WTC11 (cell line): Measurements from ENCODE around the gene AKAP11. TPM values are rescaled to one million over a fixed set of nuclear protein-coding genes. Genes with fewer than 3 reads are reported as not detected.

Experiments used
- ATAC-seq: fragments of 200-7000 bp; cut with Tn5 transposase; 2 replicates; pipeline ENCODE4 v1.10.0; 2021; ENCODE audit warnings: mild to moderate bottlenecking, moderate library complexity
- CTCF ChIA-PET: fragments of 300-600 bp; sonication (Branson Sonifier 250); formaldehyde crosslinking; loops from one replicate; lab custom pipeline; 2021; ENCODE audit warnings: antibody characterized with exemption; lab: Charles Lee
- POLR2A ChIA-PET: fragments of 350-600 bp; sonication (Branson Sonifier 250); formaldehyde crosslinking; loops from one replicate; lab custom pipeline; 2021; ENCODE audit warnings: antibody characterized with exemption; lab: Charles Lee
- DNase-seq: peaks from one replicate; pipeline ENCODE4 v3.0.0; 2021; ENCODE audit warnings: low spot score
- H3K27ac Mint-ChIP-seq: 2 replicates; pipeline ENCODE4 v1.8.0; 2021; ENCODE audit warnings: mixed read lengths
- H3K27me3 Mint-ChIP-seq: 2 replicates; pipeline ENCODE4 v1.8.0; 2021; ENCODE audit warnings: low read depth, mild to moderate bottlenecking, moderate library complexity, mixed read lengths
- H3K36me3 Mint-ChIP-seq: 2 replicates; pipeline ENCODE4 v1.8.0; 2021; ENCODE audit warnings: mixed read lengths
- H3K4me1 Mint-ChIP-seq: 2 replicates; pipeline ENCODE4 v1.8.0; 2022; ENCODE audit warnings: mixed read lengths
- H3K4me3 Mint-ChIP-seq: 2 replicates; pipeline ENCODE4 v1.8.0; 2021; ENCODE audit warnings: mild to moderate bottlenecking, moderate library complexity, mixed read lengths
- H3K9me3 Mint-ChIP-seq: 2 replicates; pipeline ENCODE4 v1.8.0; 2021; ENCODE audit warnings: mixed read lengths
- EMX1 ChIP-seq: fragments of 250-450 bp; sonication (Bioruptor Pico); IDR thresholded peaks from 2 replicates; pipeline ENCODE4 v1.8.0; 2021; ENCODE audit warnings: mild to moderate bottlenecking
- ESRRA ChIP-seq: sonication (generic); formaldehyde crosslinking; IDR thresholded peaks from 2 replicates; pipeline ENCODE4 v1.8.1; 2022; ENCODE audit warnings: mild to moderate bottlenecking, missing genetic modification reagents, borderline replicate concordance
- FOXJ3 ChIP-seq: sonication (generic); formaldehyde crosslinking; IDR thresholded peaks from 2 replicates; pipeline ENCODE4 v1.9.0; 2021; ENCODE audit warnings: missing genetic modification reagents, mild to moderate bottlenecking, borderline replicate concordance
- GRHL2 ChIP-seq: fragments of 250-450 bp; sonication (Bioruptor Pico); IDR thresholded peaks from 2 replicates; pipeline ENCODE4 v1.8.0; 2022; ENCODE audit warnings: mild to moderate bottlenecking, moderate library complexity; ENCODE audit not compliant: insufficient replicate concordance, severe bottlenecking
- MYBL2 ChIP-seq: sonication (generic); formaldehyde crosslinking; IDR thresholded peaks from 2 replicates; pipeline ENCODE4 v1.8.1; 2023; ENCODE audit warnings: mild to moderate bottlenecking, moderate library complexity, missing genetic modification reagents
- NR1H2 ChIP-seq: sonication (generic); formaldehyde crosslinking; IDR thresholded peaks from 2 replicates; pipeline ENCODE4 v1.9.0; 2021; ENCODE audit warnings: mild to moderate bottlenecking, moderate library complexity, missing genetic modification reagents
- NR2C2 ChIP-seq: sonication (generic); formaldehyde crosslinking; IDR thresholded peaks from 2 replicates; pipeline ENCODE4 v1.8.0; 2022; ENCODE audit warnings: mild to moderate bottlenecking, missing genetic modification reagents
- TEAD1 ChIP-seq: sonication (generic); formaldehyde crosslinking; IDR thresholded peaks from 2 replicates; pipeline ENCODE4 v1.8.0; 2022; ENCODE audit warnings: mild to moderate bottlenecking, missing genetic modification reagents
- TEAD4 ChIP-seq: sonication (generic); formaldehyde crosslinking; IDR thresholded peaks from 2 replicates; pipeline ENCODE4 v1.8.0; 2022; ENCODE audit warnings: mild to moderate bottlenecking, missing genetic modification reagents
- ZNF416 ChIP-seq: fragments of 250-450 bp; sonication (Bioruptor Pico); IDR thresholded peaks from 2 replicates; pipeline ENCODE4 v1.9.0; 2021; ENCODE audit warnings: mild to moderate bottlenecking, inconsistent platforms
- total RNA-seq: library from RNA; stranded (reverse); gene quantifications from 3 replicates; pipeline ENCODE4 v1.2.3, GENCODE V29; 2021
- TF ChIP-seq, protein P1 (sequence below): fragments of 250-450 bp; sonication (Bioruptor Pico); conservative IDR thresholded peaks from 2 replicates; pipeline ENCODE4 v1.9.0; 2021; ENCODE audit warnings: mild to moderate bottlenecking
- TF ChIP-seq, protein P2 (sequence below): sonication (generic); formaldehyde crosslinking; IDR thresholded peaks from 2 replicates; pipeline ENCODE4 v1.8.0; 2023; ENCODE audit warnings: missing genetic modification reagents, mild to moderate bottlenecking, borderline replicate concordance
- TF ChIP-seq, protein P3 (sequence below): sonication (generic); formaldehyde crosslinking; IDR thresholded peaks from 2 replicates; pipeline ENCODE4 v1.8.1; 2023; ENCODE audit warnings: mild to moderate bottlenecking, moderate library complexity, missing genetic modification reagents
- TF ChIP-seq, protein P4 (sequence below): fragments of 250-450 bp; sonication (Bioruptor Pico); IDR thresholded peaks from 2 replicates; pipeline ENCODE4 v2.1.2; 2022; ENCODE audit warnings: mild to moderate bottlenecking, moderate library complexity
- TF ChIP-seq, protein P5 (sequence below): sonication (generic); formaldehyde crosslinking; IDR thresholded peaks from 2 replicates; pipeline ENCODE4 v1.8.0; 2023; ENCODE audit warnings: mild to moderate bottlenecking, missing genetic modification reagents
- TF ChIP-seq, protein P6 (sequence below): sonication (generic); formaldehyde crosslinking; IDR thresholded peaks from 2 replicates; pipeline ENCODE4 v1.8.1; 2023; ENCODE audit warnings: mild to moderate bottlenecking, missing genetic modification reagents, borderline replicate concordance
- TF ChIP-seq, protein P7 (sequence below): sonication (generic); formaldehyde crosslinking; IDR thresholded peaks from 2 replicates; pipeline ENCODE4 v1.8.0; 2022; ENCODE audit warnings: mild to moderate bottlenecking, missing genetic modification reagents

AKAP11 gene
- total RNA-seq, 1 experiment from 2014 or later, result 16.7 TPM

DNA sequence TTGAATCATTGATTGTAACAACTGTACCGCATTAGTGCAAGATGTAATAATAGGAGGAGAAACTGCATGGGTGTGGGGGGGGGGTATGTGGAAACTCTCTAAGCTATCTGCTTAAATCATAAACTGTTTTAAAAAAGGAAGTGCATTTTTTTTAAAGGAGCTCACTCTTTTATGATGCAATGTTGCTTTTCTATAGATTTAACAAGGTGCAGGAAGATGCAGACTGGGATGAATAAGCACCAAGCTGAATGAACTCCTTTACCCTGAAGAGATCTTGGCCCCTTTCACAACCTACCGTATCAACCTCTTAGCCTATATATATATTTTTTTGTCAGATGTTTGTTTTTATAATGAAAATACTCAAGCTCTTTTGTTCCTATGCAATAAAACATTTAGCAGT lies 95.9 kb downstream of the AKAP11 start (continued):
- TF ChIP-seq, protein P1, sequence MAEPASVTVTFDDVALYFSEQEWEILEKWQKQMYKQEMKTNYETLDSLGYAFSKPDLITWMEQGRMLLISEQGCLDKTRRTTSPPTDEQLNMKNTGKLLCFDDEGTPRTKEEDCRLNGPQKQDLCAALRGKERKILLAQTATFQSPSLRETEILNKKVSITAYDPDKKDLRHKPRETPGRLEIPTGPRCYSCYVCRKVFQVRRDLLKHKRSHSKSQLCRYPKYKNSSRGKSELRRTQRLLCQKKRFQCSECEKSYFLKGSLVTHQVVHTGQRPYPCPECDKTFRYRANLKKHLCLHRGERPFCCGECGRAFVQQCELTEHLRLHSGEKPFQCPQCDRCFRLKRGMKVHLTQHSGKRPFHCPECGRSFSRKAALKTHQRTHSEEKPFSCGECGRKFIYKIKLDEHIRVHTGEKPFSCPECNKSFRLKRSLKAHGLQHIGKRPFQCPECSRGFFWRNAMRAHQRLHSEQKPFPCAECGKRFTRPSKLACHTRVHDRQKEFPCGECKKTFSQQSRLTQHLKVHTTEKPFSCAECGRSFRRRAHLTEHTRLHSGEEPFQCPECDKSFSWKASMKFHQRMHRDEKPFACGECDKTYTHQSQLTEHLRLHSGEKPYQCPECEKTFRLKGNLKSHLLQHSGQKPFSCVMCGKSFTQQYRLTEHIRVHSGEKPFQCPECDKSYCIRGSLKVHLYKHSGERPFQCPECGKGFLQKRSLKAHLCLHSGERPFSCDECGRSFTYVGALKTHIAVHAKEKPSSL, result no peak
- TF ChIP-seq ZNF416 (CRISPR knock-in tag), result no peak
- TF ChIP-seq, protein P2, sequence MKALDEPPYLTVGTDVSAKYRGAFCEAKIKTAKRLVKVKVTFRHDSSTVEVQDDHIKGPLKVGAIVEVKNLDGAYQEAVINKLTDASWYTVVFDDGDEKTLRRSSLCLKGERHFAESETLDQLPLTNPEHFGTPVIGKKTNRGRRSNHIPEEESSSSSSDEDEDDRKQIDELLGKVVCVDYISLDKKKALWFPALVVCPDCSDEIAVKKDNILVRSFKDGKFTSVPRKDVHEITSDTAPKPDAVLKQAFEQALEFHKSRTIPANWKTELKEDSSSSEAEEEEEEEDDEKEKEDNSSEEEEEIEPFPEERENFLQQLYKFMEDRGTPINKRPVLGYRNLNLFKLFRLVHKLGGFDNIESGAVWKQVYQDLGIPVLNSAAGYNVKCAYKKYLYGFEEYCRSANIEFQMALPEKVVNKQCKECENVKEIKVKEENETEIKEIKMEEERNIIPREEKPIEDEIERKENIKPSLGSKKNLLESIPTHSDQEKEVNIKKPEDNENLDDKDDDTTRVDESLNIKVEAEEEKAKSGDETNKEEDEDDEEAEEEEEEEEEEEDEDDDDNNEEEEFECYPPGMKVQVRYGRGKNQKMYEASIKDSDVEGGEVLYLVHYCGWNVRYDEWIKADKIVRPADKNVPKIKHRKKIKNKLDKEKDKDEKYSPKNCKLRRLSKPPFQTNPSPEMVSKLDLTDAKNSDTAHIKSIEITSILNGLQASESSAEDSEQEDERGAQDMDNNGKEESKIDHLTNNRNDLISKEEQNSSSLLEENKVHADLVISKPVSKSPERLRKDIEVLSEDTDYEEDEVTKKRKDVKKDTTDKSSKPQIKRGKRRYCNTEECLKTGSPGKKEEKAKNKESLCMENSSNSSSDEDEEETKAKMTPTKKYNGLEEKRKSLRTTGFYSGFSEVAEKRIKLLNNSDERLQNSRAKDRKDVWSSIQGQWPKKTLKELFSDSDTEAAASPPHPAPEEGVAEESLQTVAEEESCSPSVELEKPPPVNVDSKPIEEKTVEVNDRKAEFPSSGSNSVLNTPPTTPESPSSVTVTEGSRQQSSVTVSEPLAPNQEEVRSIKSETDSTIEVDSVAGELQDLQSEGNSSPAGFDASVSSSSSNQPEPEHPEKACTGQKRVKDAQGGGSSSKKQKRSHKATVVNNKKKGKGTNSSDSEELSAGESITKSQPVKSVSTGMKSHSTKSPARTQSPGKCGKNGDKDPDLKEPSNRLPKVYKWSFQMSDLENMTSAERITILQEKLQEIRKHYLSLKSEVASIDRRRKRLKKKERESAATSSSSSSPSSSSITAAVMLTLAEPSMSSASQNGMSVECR (CRISPR knock-in tag), result no peak
- TF ChIP-seq MYBL2, result no peak
- TF ChIP-seq, all 79 proteins: peak for 0

DNA sequence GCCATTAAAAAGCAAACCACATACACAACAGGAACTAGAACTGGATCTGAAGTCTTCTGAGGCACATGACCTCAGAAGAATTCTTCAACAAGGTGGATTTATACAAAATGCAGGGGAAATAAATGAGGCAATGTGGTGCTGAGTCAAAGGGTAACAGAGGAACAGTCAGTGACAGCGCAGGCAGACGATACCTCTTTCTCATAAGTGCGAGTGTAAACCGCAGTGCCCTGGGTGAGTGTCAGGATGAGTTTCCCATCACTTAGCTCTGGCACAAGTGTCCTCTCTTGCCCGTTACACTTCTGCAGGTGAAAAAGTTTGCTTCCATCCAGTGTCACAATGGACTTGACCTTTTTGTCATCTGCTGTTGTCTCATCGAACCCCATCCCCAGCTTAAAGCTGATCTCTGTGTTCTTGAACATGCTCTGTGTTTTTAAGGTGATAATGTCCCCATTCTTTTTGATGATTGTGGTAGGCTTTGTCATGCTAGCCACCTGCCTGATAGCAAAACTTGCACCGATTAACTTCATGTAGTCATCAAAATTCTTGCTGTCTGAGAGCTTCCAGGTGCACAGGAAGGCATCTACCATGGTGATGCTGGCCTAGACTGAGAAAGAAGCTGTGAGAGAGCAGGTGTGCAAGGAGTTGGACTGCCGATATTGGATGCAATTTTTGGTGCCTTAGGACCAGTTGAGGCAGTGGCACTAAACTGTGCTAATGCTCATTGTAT lies 97.3 kb downstream of the AKAP11 start:
- H3K27me3 Mint-ChIP-seq, result no peaks in the 10 kb centered on the region
- no peak overlapping the region for H3K4me3 Mint-ChIP-seq
- H3K36me3 Mint-ChIP-seq, result no peaks in the 10 kb centered on the region
- H3K4me1 Mint-ChIP-seq, result peaks cover 14% of the 10 kb centered on the region
- POLR2A ChIA-PET, result interaction anchor here (0.6 kb wide), 1 partner anchor 9 kb away, joined by 4 read pairs; no protein-coding TSS in a partner anchor
- no peak overlapping the region for H3K27ac Mint-ChIP-seq
- ATAC-seq, result no peak
- H3K9me3 Mint-ChIP-seq, result peaks cover 11% of the 10 kb centered on the region
- CTCF ChIA-PET, result no interaction called here
- DNase-seq, result no peak
- TF ChIP-seq TEAD4 (no peak), GRHL2 (CRISPR knock-in tag) (no peak), ESRRA (CRISPR knock-in tag) (no peak), EMX1 (CRISPR knock-in tag) (no peak), FOXJ3 (CRISPR knock-in tag) (no peak), TEAD1 (no peak), NR2C2 (CRISPR knock-in tag) (no peak), MYBL2 (no peak), NR1H2 (CRISPR knock-in tag) (no peak)
- TF ChIP-seq, protein P3, sequence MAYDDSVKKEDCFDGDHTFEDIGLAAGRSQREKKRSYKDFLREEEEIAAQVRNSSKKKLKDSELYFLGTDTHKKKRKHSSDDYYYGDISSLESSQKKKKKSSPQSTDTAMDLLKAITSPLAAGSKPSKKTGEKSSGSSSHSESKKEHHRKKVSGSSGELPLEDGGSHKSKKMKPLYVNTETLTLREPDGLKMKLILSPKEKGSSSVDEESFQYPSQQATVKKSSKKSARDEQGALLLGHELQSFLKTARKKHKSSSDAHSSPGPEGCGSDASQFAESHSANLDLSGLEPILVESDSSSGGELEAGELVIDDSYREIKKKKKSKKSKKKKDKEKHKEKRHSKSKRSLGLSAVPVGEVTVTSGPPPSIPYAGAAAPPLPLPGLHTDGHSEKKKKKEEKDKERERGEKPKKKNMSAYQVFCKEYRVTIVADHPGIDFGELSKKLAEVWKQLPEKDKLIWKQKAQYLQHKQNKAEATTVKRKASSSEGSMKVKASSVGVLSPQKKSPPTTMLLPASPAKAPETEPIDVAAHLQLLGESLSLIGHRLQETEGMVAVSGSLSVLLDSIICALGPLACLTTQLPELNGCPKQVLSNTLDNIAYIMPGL (CRISPR knock-in tag), result no peak
- TF ChIP-seq, protein P4, sequence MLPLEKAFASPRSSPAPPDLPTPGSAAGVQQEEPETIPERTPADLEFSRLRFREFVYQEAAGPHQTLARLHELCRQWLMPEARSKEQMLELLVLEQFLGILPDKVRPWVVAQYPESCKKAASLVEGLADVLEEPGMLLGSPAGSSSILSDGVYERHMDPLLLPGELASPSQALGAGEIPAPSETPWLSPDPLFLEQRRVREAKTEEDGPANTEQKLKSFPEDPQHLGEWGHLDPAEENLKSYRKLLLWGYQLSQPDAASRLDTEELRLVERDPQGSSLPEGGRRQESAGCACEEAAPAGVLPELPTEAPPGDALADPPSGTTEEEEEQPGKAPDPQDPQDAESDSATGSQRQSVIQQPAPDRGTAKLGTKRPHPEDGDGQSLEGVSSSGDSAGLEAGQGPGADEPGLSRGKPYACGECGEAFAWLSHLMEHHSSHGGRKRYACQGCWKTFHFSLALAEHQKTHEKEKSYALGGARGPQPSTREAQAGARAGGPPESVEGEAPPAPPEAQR (CRISPR knock-in tag), result no peak
- TF ChIP-seq, protein P5, sequence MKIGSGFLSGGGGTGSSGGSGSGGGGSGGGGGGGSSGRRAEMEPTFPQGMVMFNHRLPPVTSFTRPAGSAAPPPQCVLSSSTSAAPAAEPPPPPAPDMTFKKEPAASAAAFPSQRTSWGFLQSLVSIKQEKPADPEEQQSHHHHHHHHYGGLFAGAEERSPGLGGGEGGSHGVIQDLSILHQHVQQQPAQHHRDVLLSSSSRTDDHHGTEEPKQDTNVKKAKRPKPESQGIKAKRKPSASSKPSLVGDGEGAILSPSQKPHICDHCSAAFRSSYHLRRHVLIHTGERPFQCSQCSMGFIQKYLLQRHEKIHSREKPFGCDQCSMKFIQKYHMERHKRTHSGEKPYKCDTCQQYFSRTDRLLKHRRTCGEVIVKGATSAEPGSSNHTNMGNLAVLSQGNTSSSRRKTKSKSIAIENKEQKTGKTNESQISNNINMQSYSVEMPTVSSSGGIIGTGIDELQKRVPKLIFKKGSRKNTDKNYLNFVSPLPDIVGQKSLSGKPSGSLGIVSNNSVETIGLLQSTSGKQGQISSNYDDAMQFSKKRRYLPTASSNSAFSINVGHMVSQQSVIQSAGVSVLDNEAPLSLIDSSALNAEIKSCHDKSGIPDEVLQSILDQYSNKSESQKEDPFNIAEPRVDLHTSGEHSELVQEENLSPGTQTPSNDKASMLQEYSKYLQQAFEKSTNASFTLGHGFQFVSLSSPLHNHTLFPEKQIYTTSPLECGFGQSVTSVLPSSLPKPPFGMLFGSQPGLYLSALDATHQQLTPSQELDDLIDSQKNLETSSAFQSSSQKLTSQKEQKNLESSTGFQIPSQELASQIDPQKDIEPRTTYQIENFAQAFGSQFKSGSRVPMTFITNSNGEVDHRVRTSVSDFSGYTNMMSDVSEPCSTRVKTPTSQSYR (CRISPR knock-in tag), result no peak
- TF ChIP-seq, protein P6, sequence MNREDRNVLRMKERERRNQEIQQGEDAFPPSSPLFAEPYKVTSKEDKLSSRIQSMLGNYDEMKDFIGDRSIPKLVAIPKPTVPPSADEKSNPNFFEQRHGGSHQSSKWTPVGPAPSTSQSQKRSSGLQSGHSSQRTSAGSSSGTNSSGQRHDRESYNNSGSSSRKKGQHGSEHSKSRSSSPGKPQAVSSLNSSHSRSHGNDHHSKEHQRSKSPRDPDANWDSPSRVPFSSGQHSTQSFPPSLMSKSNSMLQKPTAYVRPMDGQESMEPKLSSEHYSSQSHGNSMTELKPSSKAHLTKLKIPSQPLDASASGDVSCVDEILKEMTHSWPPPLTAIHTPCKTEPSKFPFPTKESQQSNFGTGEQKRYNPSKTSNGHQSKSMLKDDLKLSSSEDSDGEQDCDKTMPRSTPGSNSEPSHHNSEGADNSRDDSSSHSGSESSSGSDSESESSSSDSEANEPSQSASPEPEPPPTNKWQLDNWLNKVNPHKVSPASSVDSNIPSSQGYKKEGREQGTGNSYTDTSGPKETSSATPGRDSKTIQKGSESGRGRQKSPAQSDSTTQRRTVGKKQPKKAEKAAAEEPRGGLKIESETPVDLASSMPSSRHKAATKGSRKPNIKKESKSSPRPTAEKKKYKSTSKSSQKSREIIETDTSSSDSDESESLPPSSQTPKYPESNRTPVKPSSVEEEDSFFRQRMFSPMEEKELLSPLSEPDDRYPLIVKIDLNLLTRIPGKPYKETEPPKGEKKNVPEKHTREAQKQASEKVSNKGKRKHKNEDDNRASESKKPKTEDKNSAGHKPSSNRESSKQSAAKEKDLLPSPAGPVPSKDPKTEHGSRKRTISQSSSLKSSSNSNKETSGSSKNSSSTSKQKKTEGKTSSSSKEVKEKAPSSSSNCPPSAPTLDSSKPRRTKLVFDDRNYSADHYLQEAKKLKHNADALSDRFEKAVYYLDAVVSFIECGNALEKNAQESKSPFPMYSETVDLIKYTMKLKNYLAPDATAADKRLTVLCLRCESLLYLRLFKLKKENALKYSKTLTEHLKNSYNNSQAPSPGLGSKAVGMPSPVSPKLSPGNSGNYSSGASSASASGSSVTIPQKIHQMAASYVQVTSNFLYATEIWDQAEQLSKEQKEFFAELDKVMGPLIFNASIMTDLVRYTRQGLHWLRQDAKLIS (CRISPR knock-in tag), result no peak
- TF ChIP-seq, protein P7, sequence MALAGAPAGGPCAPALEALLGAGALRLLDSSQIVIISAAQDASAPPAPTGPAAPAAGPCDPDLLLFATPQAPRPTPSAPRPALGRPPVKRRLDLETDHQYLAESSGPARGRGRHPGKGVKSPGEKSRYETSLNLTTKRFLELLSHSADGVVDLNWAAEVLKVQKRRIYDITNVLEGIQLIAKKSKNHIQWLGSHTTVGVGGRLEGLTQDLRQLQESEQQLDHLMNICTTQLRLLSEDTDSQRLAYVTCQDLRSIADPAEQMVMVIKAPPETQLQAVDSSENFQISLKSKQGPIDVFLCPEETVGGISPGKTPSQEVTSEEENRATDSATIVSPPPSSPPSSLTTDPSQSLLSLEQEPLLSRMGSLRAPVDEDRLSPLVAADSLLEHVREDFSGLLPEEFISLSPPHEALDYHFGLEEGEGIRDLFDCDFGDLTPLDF (CRISPR knock-in tag), result no peak
